Measurements from ENCODE around the gene FBLIM1. TPM values are rescaled to one million over a fixed set of nuclear protein-coding genes. Genes with fewer than 3 reads are reported as not detected.

The FBLIM1 gene, protein sequence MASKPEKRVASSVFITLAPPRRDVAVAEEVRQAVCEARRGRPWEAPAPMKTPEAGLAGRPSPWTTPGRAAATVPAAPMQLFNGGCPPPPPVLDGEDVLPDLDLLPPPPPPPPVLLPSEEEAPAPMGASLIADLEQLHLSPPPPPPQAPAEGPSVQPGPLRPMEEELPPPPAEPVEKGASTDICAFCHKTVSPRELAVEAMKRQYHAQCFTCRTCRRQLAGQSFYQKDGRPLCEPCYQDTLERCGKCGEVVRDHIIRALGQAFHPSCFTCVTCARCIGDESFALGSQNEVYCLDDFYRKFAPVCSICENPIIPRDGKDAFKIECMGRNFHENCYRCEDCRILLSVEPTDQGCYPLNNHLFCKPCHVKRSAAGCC
- 6.2 TPM for total RNA-seq

DNA sequence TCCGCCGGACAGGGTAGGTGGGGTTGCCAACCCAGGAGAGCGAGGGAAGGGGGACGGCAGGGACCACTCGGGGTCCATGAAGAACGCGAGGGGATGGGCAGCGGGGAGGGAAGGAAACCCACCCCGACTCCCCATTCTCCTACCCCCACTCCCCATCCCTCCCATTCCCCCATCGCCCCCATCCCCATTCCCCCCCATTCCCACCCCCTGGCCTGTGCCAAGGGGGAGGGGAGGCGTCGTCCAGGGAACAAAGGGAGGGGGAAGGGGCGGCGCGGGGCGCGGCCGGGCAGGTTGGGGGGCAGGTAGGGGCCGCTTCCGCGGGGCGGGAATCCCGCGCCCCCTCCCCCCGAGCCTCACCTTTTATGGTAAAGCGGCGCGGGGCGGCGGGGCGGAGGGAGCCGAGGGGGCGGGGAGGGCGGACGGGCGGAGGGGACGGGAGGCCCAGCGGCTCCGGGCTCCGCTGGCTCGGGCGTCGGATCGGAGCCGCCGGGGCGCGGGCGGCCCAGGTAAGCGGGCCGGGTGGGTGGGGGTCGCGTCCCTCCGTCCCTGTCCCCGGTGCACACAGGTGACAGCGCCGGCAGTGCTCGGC lies at the start of gene FBLIM1:
Gene FBLIM1 (plus strand): TSS at position 453 of the 589 bp plus-strand sequence. CDS start 6,189 bp downstream, outside the sequence.
- ATAC-seq = peak; percentile 24
- no peak for DNase-seq (ENCODE audit: low spot score)

DNA sequence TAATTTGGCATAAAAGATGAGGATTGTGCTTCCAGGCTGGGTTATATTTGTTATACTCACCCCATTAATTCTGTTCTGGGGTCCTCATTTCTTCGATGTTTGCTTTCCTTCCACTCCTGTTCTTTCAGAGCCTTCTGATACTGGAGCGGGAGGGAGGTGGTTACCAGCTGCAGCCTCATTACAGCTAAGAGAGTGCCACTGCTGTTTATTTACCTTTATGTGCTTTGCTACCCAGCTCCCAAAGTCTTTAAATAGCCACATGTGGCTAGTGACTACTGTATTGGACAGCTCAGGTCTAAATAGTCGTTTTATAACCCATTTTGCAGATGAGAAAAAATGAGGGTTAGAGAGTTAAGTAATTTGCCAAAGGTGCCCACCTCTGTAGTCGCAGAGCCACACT lies 49.4 kb upstream of the FBLIM1 start:
- ATAC-seq (no peak), DNase-seq (ENCODE audit: low spot score) (no peak)

DNA sequence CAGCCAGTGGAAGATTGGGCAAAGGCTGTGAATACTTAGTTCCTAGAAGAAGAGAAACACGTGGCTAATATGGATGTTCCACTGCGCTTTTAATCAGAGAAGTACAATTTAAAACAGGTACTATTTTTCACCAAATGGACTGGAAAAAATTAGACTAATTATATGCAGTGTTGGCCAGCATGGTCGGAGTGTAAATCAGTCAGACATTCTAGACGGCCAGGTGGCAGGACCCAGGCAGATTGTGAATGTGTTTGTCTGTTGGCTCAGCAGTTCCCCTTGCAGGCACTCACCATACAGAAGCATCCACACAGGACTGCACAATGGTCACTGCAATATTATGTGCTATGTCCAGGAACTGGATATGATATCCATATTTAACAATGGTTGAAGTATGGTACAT lies 46.4 kb upstream of the FBLIM1 start:
- ATAC-seq (no peak), DNase-seq (ENCODE audit: low spot score) (no peak)

DNA sequence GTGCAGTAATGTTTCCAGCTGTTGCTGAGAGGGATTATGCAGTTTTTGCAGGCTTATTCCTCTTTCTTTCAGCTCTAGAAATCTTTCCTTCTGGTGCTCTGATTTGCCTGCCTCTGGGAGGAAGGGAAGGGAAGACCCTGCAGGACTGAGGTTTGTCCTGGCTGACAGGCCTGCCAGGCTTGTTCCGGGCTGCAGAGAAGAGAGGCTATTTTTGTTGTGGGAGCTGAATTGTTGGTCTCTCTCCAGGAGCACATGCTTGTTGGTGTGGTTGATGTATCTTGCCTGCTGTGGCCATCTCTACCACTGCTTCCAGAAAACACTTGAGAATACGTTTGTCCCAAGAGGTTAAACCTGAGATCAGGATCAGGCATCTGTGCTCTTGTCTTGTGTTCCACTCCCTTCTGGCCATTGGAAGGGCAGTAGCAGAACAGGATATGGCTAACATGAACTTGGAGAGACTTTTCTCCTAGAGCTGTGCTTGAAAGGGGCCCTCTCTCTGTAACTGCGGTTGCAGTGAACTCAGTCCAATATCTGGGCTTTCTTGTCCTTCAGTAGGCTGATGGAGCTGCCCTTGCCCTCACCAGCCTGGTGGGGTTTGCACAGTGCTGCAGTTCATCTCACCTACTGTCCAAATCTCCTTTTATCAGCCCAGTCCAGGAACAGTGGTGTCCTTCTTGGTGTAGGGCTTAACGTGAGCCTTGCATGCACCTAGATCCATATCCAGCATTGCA lies 44.0 kb upstream of the FBLIM1 start:
- no peak for DNase-seq (ENCODE audit: low spot score)
- no peak for ATAC-seq

DNA sequence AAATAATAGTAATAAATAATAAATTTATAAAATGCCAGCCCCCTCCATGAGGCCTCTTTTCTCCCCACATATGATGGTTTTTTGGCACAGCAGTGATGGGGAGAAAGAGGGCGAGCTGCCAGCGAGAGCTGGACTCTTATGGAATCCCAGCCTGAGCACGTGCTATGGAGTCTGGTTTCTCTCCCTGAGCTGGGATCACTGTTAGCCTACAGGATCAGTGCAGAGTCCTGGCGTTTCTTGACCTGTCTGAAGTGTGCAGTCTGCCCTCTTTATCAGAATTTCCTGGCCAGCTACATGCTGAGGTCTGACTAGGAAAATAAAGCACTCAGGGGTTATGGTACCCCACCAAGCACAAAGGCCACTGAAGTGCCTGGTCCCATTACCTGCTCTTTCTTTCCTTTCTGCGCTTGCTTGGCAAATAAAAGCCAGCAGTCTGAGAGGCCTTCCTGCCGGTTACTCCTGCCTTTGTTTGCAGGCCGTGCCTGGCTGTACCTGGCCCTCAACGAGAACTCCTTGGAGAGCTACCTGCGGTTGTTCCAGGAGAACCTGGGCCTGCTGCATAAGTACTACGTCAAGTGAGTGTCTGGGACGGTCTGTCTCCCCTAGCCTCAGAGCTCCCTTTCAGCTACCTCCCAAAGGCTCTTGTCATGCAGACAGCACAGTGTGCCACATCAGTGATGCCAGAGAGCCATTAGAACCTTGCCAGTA lies 41.0 kb upstream of the FBLIM1 start:
- no peak for DNase-seq (ENCODE audit: low spot score)
- peak; percentile 27 for ATAC-seq

DNA sequence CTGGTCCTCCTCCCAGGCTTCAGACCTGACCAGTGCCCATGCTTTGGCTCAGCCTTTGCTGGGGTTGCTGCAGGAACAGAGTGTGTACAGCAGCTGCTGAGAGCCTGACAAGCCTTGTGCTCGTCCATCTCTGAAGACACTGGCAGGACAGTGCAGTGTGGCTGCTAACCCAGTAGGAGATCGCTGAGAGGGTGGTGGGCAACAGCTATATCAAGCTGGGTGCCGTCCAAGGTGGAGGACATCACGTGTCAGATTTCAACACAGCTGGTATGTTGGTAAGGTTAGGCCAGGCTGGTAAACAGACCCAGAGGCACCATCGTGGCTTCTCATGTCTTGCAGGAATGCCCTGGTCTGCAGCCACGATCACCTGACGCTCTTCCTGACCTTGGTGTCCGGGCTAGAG lies 40.4 kb upstream of the FBLIM1 start:
- DNase-seq (ENCODE audit: low spot score) (peak; percentile 76), ATAC-seq (peak; percentile 74)

DNA sequence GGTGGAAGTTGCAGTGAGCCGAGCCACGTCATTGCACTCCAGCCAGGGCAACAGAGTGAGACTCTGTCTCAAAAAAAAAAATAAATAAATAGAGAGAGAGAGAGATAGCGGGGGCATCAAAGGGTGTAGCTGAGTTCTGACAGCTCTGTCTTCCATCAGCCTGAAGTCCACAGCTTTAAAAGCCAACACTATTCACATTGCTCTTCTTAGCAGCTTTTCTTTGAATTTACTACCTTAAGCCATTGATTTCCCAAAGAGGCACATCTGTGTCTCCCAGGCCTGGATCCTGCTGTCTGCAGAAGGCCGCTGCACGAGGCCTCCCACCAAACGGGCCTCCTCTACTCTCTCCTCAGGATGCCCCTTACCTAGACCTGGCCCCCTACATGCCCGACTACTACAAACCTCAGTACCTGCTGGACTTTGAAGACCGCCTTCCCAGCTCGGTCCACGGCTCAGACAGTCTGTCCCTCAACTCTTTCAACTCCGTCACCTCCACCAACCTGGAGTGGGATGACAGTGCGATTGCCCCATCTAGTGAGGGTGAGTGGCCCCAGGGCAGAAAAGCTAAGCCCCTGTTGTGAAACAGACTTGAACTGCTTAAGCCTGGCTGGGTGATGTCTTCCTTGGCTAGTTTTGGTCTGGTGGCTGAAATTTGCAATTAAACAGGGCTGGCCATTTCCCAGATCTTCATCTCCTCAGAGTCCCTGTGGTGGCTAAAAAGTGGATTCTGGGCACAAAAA lies 39.0 kb upstream of the FBLIM1 start:
- DNase-seq (ENCODE audit: low spot score) (no peak), ATAC-seq (no peak)

DNA sequence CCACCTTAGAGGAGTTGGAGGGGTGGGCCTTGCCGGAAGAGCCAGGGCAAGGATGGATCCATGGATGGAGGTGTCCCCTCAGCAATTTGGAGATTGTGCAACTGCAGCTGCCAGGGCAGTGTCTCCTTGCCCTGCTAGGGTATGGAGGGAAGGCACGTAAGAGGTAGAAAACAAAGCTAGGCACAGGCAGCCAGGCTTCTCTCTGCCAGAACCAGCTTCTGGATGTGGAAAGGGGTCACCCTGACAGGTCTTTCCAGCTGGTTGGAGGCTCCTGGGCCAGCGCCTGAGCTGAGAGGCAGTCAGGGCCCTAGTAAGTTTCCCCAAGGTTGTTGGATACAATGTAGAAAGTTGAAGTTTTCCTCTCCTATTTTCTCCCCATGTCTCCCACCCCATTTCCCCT lies 37.7 kb upstream of the FBLIM1 start:
- no peak for DNase-seq (ENCODE audit: low spot score)
- ATAC-seq = no peak

DNA sequence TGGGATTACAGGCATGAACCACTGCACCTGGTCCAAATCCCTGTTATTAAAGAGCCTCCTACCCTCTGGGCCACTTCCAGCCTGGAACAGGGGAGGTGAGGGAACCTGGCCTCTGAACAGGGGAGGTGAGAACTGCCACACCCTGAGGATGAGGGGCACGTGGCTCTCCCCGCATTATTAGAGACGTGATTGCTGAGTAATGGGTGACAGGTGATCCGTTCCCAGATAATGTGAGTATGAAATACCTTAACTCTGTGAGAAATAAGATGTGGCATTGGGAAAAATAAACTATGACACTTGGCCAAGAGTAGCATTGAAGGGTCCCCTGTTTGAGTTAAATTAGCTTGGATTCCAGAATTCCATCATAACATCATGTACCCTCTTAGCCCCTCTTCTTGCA lies 36.2 kb upstream of the FBLIM1 start:
- no peak for DNase-seq (ENCODE audit: low spot score)
- ATAC-seq = no peak

DNA sequence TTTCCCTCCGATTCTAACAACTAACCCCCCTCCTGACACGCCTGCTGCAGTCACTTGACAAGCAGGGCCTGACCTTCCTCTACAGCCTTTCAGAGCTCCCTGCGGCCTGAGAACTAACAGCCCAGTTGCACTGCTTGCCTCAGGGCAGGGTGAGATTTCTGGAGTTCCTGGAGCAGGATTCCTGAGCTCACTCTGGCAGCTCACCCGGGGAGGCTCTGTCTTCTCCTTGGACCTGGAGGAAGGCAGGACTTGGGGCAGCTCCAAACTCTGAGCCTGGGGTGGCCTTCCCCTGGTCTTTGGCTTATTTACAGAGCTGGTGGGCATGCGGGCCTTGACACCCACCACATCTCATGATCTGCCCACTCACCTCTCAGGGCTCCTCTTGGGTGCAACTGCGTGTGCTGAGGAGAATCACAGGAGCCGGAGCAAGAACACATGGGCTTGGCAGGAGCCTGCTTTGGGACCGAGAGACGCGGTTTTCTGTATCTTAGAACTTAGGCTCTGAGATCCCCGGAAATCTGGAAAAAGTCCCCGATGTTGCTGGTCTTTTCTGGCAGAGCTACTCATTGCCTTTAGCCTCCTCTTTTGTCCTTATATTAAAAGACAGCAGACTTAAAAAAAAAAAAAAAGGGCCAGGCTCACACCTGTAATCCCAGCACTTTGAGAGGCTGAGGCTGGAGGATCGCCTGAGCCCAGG lies 35.6 kb upstream of the FBLIM1 start:
- DNase-seq (ENCODE audit: low spot score) = no peak
- no peak for ATAC-seq

DNA sequence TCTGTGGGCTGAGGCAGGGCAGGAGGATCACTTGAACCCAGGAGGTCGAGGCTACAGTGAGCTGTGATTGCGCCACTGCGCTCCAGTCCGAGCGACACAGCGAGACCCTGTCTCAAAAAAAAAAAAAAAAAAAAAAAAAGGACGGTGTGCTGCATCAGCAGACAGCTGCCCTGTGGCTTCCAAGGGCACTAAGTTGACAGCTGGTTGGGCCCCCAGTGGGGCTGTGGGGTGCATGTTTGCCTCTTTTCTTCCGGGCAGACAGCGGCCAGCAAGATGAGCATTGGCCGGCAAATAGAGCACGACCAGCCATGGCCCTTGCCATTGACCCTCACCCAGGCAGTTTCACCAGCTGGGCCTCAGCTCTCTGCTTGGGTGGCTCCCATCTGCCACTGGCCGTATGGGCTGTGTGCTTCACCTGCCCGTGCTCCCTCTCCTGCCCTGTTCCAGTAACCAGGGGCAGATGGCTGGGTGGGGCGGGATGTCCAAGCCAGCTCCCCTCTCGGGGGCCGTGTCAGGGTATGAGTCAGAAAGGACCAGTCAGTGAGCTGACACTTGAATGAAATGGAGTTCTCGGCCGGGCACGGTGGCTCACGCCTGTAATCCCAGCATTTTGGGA lies 34.9 kb upstream of the FBLIM1 start:
- no peak for DNase-seq (ENCODE audit: low spot score)
- ATAC-seq = no peak

DNA sequence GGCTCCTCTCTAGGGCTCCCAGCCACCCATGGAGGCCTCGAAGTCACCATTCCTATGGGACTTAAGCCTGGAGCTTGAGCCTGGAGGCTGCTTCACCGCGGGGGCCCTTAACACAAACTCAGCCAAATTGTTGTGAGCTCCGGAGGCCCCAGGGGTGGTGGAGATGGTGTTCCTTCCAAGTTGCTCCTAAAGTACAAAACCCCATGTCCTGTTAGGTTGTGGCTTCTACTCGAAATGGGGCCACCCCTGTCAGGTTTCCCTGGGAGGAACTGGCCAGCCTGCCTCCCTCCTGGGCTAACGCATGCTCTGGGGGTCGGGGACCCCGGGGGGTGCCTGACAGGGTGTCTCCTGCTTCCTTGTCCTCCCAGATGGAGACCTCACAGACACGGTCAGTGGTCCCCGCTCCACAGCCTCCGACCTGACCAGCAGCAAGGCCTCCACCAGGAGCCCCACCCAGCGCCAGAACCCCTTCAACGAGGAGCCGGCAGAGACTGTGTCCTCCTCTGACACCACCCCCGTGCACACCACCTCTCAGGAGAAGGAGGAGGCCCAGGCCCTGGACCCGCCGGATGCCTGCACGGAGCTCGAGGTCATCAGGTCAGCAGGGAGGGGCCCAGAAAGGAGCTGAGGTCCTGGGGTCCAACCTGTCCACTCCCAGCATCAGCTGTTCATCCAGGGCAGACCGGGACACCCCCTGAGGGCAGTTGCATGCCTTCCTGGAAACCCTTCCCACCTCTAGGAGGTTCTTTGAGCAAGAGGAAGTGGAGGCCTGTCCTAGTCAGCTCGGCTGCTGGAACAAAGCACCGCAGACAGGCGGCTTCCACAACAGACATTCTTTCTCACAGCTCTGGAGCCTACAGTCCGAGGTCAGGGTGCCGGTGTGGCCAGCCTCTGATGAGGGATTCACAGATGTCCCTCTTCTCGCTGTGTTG lies 33.4 kb upstream of the FBLIM1 start:
- DNase-seq (ENCODE audit: low spot score) = no peak
- ATAC-seq = no peak

DNA sequence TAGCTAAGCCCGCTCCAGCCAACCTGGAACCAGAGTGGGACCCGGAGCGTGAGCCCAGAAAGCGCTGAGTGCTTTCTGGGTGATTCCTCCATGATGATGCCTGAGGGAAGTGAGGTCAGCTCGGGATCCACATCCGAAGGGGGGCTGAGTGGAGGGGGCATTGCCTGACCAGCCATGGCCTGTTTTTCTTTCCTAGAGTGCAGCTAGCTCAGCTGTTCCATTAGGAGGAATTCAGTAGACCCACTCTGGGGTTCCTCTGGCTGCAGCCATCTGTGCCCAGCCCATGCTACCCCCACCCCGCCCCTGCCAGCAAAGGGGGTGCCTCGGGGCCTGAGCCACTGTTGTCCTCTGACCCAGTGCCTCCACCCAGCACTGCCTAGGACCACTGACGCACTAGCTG lies 32.1 kb upstream of the FBLIM1 start:
- ATAC-seq (no peak), DNase-seq (ENCODE audit: low spot score) (no peak)

DNA sequence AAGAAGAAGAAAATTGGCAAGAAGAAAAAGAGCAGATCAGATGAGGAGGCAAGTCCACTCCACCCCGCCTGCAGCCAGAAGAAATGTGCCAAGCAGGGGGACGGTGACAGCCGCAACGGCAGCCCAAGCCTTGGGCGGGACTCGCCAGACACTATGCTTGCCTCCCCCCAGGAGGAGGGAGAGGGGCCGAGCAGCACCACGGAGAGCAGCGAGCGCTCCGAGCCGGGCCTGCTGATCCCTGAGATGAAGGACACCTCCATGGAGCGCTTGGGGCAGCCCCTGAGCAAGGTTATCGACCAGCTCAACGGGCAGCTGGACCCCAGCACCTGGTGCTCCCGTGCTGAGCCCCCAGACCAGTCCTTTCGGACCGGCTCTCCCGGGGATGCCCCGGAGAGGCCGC lies 31.6 kb upstream of the FBLIM1 start:
- ATAC-seq = no peak
- DNase-seq (ENCODE audit: low spot score) = no peak

DNA sequence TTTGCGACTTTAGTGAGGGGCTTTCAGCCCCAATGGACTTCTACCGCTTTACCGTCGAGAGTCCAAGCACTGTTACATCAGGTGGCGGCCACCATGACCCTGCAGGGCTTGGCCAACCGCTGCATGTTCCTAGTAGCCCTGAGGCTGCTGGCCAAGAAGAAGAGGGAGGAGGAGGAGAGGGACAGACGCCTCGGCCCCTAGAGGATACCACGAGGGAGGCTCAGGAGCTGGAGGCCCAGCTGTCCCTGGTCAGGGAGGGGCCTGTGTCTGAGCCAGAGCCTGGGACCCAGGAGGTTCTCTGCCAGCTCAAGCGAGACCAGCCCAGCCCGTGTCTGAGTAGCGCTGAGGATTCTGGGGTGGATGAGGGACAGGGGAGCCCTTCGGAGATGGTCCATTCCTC lies 31.2 kb upstream of the FBLIM1 start:
- ATAC-seq (no peak), DNase-seq (ENCODE audit: low spot score) (no peak)

DNA sequence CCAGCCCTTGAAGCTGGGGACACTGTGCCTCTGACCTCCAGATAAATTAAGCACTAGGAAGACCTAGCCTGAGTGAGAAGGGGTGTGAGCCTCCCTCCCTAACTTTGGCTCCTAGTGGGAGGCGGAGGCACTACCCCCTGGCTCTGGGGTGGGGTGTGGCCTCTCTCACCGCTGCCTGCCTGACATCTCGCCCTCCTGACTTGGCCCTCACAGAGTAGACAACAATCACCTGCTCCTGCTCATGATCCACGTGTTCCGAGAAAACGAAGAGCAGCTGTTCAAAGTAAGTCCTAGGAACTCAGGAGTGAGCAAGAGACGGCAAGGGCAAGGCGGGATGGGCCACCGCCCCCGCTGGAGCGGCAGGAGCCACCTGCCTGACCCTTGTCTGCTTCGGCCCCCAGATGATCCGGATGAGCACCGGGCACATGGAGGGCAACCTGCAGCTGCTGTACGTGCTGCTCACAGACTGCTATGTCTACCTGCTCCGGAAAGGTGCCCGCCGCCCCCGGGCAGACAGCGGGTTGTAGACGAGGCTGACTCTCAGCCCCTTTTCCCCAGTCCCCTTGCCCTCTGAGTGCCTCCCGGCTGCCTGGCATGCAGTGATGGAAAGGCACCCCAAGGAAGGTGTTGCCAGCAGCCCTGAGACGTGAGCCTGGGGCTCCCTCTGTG lies 30.6 kb upstream of the FBLIM1 start:
- no peak for ATAC-seq
- no peak for DNase-seq (ENCODE audit: low spot score)

DNA sequence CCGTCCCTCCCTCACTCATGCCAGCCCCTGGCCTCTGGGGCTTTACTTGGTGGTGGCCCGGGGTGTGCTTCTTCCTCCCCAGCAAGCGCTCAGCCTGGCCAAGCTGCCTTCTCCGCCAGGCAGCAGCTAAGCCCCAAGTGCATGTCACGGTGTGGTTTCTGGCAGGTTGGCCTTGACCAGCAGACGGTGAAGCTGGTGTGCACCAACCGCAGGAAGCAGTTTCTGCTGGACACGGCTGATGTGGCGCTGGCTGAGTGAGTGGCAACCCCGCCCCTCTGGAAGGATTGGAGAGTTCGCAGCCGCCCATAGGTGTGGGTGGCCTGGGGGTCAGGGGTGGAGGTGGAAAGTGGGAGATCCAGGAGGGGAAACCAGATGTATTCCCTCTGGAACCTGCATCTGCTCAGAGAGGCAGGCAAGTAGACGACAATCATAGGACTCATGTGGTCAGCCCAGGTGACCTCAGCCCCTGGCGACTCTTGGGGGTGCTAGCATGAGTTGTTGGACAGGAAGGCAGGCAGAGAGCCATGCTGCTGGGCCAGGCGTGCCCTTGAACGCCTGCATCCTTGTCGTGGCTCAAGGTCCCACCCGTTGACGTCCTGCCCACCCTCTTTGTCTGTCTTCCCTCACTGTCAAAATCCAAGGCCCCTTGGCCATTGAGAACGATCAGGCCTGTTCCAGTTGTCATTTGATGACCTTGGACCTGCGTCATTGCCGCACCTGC lies 29.5 kb upstream of the FBLIM1 start:
- ATAC-seq = no peak
- no peak for DNase-seq (ENCODE audit: low spot score)

Measured in left lobe of liver (tissue), 2 donors.